Fibroblast of villous mesenchyme (primary cell): ENCODE measurements around the gene NKX2-2. TPM values are rescaled to one million over a fixed set of nuclear protein-coding genes. Genes with fewer than 3 reads are reported as not detected.

Experiments used
- DNase-seq: peaks from one replicate; pipeline ENCODE4 v3.0.0-alpha.2; 2010; ENCODE audit warnings: low read depth
- H3K4me3 ChIP-seq: 2 replicates; pipeline ENCODE4 v1.5.1; 2011; ENCODE audit warnings: low read depth, mild to moderate bottlenecking, low read length
- CTCF ChIP-seq: IDR thresholded peaks from 2 replicates; pipeline ENCODE4 v1.5.1; 2012; ENCODE audit warnings: low read depth, mild to moderate bottlenecking, low read length; ENCODE audit not compliant: insufficient read depth
- total RNA-seq: library from RNA; depleted of rRNA; stranded (reverse); fragments of >200 nt; gene quantifications from 2 replicates; pipeline ENCODE4 v1.2.3, GENCODE V29; 2012

Gene NKX2-2
- total RNA-seq, result not detected in 2 replicates

- no peak for TF ChIP-seq CTCF
- DNase-seq, result no peak
- H3K4me3 ChIP-seq, result no peak within 1 kb of the TSS
Measured at GRCh38 chr20:21513881-21514540, at the start of gene NKX2-2. Gene NKX2-2, minus strand, starts transcription at chr20:21514064. Its CDS starts 395 bp downstream, at chr20:21513669.

GRCh38 chr20:21562656-21563055 is 48.8 kb upstream of the NKX2-2 start:
- H3K4me3 ChIP-seq, result no peak overlapping the region
- no peak for TF ChIP-seq CTCF
- DNase-seq, result no peak

- TF ChIP-seq CTCF, result no peak
- DNase-seq, result no peak
- H3K4me3 ChIP-seq, result no peak overlapping the region
Measured at GRCh38 chr20:21559305-21559704, 45.4 kb upstream of the NKX2-2 start.

- DNase-seq, result no peak
- H3K4me3 ChIP-seq, result no peak overlapping the region
- TF ChIP-seq CTCF, result no peak
Measured at GRCh38 chr20:21557241-21558020, 43.6 kb upstream of the NKX2-2 start.

- no peak overlapping the region for H3K4me3 ChIP-seq
- TF ChIP-seq CTCF, result no peak
- DNase-seq, result no peak
Measured at GRCh38 chr20:21556398-21556797, 42.5 kb upstream of the NKX2-2 start.

- DNase-seq, result no peak
- no peak for TF ChIP-seq CTCF
Measured at GRCh38 chr20:21555470-21556120, 41.7 kb upstream of the NKX2-2 start.

More at GRCh38 chr20:21555470-21556120, 41.7 kb upstream of the NKX2-2 start:
- no peak overlapping the region for H3K4me3 ChIP-seq
